ENCODE measurements around the gene CDC5L.

DNA sequence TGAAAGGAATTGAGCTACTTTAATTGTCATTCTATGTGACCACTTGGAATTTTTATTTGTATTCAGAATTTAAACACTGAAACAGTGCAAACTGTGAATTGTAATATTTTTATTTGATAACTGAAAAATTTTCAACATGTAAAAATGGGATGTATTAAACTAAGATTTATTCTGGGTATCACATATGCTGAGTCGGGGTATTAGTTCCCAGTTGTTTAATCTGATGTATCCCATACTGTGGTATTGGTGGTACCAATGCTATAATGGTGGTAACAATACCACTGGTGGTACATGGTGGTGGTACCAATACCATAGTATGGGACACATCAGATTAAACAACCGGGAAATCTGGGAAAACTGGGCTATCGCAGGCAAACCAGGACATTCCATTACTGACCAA is 79.4 kb downstream of the CDC5L start:
- TF ChIP-seq, protein P1, sequence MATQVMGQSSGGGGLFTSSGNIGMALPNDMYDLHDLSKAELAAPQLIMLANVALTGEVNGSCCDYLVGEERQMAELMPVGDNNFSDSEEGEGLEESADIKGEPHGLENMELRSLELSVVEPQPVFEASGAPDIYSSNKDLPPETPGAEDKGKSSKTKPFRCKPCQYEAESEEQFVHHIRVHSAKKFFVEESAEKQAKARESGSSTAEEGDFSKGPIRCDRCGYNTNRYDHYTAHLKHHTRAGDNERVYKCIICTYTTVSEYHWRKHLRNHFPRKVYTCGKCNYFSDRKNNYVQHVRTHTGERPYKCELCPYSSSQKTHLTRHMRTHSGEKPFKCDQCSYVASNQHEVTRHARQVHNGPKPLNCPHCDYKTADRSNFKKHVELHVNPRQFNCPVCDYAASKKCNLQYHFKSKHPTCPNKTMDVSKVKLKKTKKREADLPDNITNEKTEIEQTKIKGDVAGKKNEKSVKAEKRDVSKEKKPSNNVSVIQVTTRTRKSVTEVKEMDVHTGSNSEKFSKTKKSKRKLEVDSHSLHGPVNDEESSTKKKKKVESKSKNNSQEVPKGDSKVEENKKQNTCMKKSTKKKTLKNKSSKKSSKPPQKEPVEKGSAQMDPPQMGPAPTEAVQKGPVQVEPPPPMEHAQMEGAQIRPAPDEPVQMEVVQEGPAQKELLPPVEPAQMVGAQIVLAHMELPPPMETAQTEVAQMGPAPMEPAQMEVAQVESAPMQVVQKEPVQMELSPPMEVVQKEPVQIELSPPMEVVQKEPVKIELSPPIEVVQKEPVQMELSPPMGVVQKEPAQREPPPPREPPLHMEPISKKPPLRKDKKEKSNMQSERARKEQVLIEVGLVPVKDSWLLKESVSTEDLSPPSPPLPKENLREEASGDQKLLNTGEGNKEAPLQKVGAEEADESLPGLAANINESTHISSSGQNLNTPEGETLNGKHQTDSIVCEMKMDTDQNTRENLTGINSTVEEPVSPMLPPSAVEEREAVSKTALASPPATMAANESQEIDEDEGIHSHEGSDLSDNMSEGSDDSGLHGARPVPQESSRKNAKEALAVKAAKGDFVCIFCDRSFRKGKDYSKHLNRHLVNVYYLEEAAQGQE (IDR thresholded peaks at IDR 0.05; ENCODE audit: insufficient read depth in 1 of 2, low read depth in 2 of 2, low read length in 2 of 2) = no peak
- TF ChIP-seq POLR2AphosphoS5 (IDR thresholded peaks at IDR 0.05; ENCODE audit: low read depth, low read length) (no peak), SIN3A (IDR thresholded peaks at IDR 0.05; ENCODE audit: borderline replicate concordance, insufficient read depth, low read length) (no peak), TAF1 (IDR thresholded peaks at IDR 0.05; ENCODE audit: borderline replicate concordance, insufficient read depth, low read length) (no peak)
